ENCODE measurements around the gene BRWD1.

DNA sequence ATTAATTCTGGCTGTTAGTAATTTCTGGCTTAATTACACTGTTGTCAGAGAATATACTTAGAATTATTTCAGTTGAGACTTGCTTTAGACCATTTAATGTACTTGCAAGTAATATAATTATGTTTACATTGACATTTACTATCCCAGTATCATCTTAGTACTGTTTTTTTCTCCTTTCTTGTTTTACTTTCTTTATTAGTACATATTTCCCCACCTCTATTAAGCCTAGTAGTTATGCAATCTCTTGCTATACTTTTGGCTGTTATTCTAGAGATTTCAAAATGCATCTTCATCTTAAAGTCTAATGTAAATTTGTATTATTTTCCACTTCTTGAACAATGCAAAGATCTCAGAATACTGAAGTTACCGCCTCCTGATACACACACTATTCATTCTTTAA lies 24.4 kb downstream of the BRWD1 start:
- no peak for TF ChIP-seq POLR2A (IDR thresholded peaks at IDR 0.05)
- TF ChIP-seq, protein P1, sequence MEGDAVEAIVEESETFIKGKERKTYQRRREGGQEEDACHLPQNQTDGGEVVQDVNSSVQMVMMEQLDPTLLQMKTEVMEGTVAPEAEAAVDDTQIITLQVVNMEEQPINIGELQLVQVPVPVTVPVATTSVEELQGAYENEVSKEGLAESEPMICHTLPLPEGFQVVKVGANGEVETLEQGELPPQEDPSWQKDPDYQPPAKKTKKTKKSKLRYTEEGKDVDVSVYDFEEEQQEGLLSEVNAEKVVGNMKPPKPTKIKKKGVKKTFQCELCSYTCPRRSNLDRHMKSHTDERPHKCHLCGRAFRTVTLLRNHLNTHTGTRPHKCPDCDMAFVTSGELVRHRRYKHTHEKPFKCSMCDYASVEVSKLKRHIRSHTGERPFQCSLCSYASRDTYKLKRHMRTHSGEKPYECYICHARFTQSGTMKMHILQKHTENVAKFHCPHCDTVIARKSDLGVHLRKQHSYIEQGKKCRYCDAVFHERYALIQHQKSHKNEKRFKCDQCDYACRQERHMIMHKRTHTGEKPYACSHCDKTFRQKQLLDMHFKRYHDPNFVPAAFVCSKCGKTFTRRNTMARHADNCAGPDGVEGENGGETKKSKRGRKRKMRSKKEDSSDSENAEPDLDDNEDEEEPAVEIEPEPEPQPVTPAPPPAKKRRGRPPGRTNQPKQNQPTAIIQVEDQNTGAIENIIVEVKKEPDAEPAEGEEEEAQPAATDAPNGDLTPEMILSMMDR (IDR thresholded peaks at IDR 0.05 in 8 of 11, conservative IDR thresholded peaks at IDR 0.05 in 3 of 11), result no peak
